SW 1271 (cell line): Measurements from ENCODE around the gene DEFB131B.
"Not testable (repeated sequence)": the region's sequence is repeated elsewhere in the genome, so short reads cannot be mapped to it uniquely, and the experiment has no call there.

Experiments
- DNase-seq, 2 experiments: peaks; one replicate each; lab custom pipeline; 2025; lab: John Stamatoyannopoulos, UW

Gene DEFB131B

GRCh38 chr11:71878059-71878458 lies at the start of gene DEFB131B:
DEFB131B (plus strand) TSS chr11:71878453; CDS start chr11:71878453, 0 bp downstream.
- not testable (repeated sequence) for DNase-seq

GRCh38 chr11:71829247-71829646 lies 49.0 kb upstream of the DEFB131B start:
- DNase-seq, result not testable (repeated sequence)

- DNase-seq, result not testable (repeated sequence)
Measured at GRCh38 chr11:71829686-71830085, 48.6 kb upstream of the DEFB131B start.

- not testable (repeated sequence) for DNase-seq
Measured at GRCh38 chr11:71832811-71833210, 45.4 kb upstream of the DEFB131B start, which contains the start of gene DEFB108B. DEFB108B (plus strand) TSS chr11:71833200; CDS start chr11:71833200, 0 bp downstream.

- DNase-seq, result not testable (repeated sequence)
Measured at GRCh38 chr11:71842720-71843119, 35.5 kb upstream of the DEFB131B start.

GRCh38 chr11:71843355-71843754 lies 34.9 kb upstream of the DEFB131B start:
- DNase-seq, result not testable (repeated sequence)

- no peak for DNase-seq
Measured at GRCh38 chr11:71843858-71844257, 34.4 kb upstream of the DEFB131B start.

- DNase-seq, result not testable (repeated sequence)
Measured at GRCh38 chr11:71853895-71854294, 24.4 kb upstream of the DEFB131B start.

GRCh38 chr11:71855880-71856279 lies 22.4 kb upstream of the DEFB131B start:
- not testable (repeated sequence) for DNase-seq

- not testable (repeated sequence) for DNase-seq
Measured at GRCh38 chr11:71860835-71861234, 17.4 kb upstream of the DEFB131B start.

- DNase-seq, result peak; percentile 58 to 63
Measured at GRCh38 chr11:71863978-71864627, 14.2 kb upstream of the DEFB131B start.

- not testable (repeated sequence) for DNase-seq
Measured at GRCh38 chr11:71867209-71867608, 11.0 kb upstream of the DEFB131B start.

- DNase-seq, result not testable (repeated sequence)
Measured at GRCh38 chr11:71869931-71870330, 8.3 kb upstream of the DEFB131B start.

- not testable (repeated sequence) for DNase-seq
Measured at GRCh38 chr11:71870661-71871060, 7.6 kb upstream of the DEFB131B start.

- DNase-seq, result not testable (repeated sequence)
Measured at GRCh38 chr11:71876262-71876661, 2.0 kb upstream of the DEFB131B start.

GRCh38 chr11:71885806-71886205 lies 7.6 kb downstream of the DEFB131B start:
- not testable (repeated sequence) for DNase-seq

GRCh38 chr11:71888335-71889010 lies 10.2 kb downstream of the DEFB131B start:
- DNase-seq, result not testable (repeated sequence)

GRCh38 chr11:71889181-71889872 lies 11.1 kb downstream of the DEFB131B start:
- not testable (repeated sequence) for DNase-seq

GRCh38 chr11:71895961-71896360 lies 17.7 kb downstream of the DEFB131B start:
- no peak for DNase-seq

GRCh38 chr11:71901137-71901536 lies 22.9 kb downstream of the DEFB131B start:
- not testable (repeated sequence) for DNase-seq

GRCh38 chr11:71908218-71908617 lies 30.0 kb downstream of the DEFB131B start:
- no peak for DNase-seq

- not testable (repeated sequence) for DNase-seq
Measured at GRCh38 chr11:71910775-71911174, 32.5 kb downstream of the DEFB131B start.
